ENCODE measurements around the gene PGLYRP1. TPM values are rescaled to one million over a fixed set of nuclear protein-coding genes. Genes with fewer than 3 reads are reported as not detected.
A peak's percentile ranks its signal among the peaks of the same experiment; 100 is the strongest.

PGLYRP1 gene
- total RNA-seq, 1 experiment from 2014 or later = not detected

DNA sequence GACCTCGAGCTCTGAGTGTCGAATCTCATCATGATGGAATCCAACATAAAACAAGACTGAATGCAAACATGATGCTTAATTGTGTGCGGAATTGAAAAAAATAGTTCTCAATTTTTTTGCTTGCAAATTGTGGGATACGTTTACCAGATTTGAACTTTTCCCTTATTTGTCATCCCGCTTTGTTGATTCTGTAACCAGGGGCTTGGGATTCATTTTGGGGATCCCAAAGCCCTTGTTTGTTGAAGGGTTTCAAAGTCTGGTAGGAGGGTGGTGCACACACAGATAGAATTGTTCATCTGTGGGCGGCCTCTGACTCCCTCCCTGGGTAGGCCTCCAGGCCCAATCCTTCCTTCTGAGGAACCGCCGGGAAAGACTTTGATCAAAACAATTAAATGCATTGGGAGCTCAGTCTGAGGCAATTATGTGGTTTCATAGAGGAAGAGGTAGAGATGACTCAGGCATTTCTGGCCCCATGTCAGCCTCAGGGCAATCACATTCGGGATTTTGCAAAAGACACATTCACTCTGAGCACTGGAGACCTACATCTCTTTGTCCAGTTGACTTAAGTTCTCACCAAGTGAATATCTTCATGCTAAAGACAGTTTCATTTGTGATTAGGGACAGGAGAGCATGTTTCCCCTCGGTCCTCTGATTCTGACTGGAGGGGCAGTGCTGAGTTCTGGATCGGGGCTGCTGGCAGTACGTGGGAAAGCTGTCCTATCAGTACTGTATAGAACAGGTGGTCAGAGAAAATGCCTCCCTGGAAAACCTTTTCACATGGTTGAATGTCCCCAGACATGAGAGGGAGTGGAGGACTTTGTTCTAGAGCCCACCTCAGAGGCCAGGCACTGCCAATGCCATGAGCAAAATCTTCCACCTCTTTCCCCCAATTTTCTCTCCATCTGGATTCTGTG lies 45.7 kb upstream of the PGLYRP1 start:
- Histone ChIP-seq H3K36me3 (ENCODE audit: control insufficient read depth, insufficient read depth, low read length) (no peaks in the 10 kb centered on the region), H3K27ac (ENCODE audit: low read length) (no peak overlapping the region), H3K4me3 (ENCODE audit: low read depth in 2 of 2, low read length in 2 of 2) (no peak overlapping the region; a peak in 1 of 4 replicates), H3K27me3 (ENCODE audit: control insufficient read depth, insufficient read depth, low read length) (no peaks in the 10 kb centered on the region; the same call in 1 of the 2 replicates), H3K9me3 (ENCODE audit: control insufficient read depth, insufficient read depth, low read depth, low read length) (no peaks in the 10 kb centered on the region), H3K4me1 (ENCODE audit: control insufficient read depth, insufficient read depth, low read length) (peaks cover 7% of the 10 kb centered on the region)
- CTCF ChIA-PET = no interaction called here
- in situ Hi-C loops (cut with HindIII; ENCODE audit: low pct_unique_long_range_greater_than_20kb, low sequenced_read_pairs) (no loop called here), intact Hi-C loops (cut with micrococcal nuclease; ENCODE audit: unreplicated experiment) (no loop called here)
- no TSS peak for BruUV-seq (replicated peaks)
- ATAC-seq (peak; percentile 85), DNase-seq (ENCODE audit: low read depth, low spot score) (no peak)
- TF ChIP-seq, protein P1, sequence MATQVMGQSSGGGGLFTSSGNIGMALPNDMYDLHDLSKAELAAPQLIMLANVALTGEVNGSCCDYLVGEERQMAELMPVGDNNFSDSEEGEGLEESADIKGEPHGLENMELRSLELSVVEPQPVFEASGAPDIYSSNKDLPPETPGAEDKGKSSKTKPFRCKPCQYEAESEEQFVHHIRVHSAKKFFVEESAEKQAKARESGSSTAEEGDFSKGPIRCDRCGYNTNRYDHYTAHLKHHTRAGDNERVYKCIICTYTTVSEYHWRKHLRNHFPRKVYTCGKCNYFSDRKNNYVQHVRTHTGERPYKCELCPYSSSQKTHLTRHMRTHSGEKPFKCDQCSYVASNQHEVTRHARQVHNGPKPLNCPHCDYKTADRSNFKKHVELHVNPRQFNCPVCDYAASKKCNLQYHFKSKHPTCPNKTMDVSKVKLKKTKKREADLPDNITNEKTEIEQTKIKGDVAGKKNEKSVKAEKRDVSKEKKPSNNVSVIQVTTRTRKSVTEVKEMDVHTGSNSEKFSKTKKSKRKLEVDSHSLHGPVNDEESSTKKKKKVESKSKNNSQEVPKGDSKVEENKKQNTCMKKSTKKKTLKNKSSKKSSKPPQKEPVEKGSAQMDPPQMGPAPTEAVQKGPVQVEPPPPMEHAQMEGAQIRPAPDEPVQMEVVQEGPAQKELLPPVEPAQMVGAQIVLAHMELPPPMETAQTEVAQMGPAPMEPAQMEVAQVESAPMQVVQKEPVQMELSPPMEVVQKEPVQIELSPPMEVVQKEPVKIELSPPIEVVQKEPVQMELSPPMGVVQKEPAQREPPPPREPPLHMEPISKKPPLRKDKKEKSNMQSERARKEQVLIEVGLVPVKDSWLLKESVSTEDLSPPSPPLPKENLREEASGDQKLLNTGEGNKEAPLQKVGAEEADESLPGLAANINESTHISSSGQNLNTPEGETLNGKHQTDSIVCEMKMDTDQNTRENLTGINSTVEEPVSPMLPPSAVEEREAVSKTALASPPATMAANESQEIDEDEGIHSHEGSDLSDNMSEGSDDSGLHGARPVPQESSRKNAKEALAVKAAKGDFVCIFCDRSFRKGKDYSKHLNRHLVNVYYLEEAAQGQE (IDR thresholded peaks at IDR 0.05; ENCODE audit: insufficient read depth in 1 of 2, low read depth in 2 of 2, low read length in 1 of 2) = no peak
- TF ChIP-seq CTCF (IDR thresholded peaks at IDR 0.05) = no peak
- no peak for TF ChIP-seq POLR2AphosphoS5 (IDR thresholded peaks at IDR 0.05; ENCODE audit: low read depth, low read length)
- peak; percentile 86 for TF ChIP-seq TCF7L2 (IDR thresholded peaks at IDR 0.05; ENCODE audit: low read depth, low read length)
- POLR2A ChIA-PET = no interaction called here

GRCh38 chr19:46067691-46068090 lies 44.8 kb upstream of the PGLYRP1 start:
- ATAC-seq (no peak), DNase-seq (ENCODE audit: low read depth, low spot score) (no peak)
- intact Hi-C loops (cut with micrococcal nuclease; ENCODE audit: unreplicated experiment) = no loop called here
- Histone ChIP-seq H3K27me3 (ENCODE audit: control insufficient read depth, insufficient read depth, low read length) (no peaks in the 10 kb centered on the region; the same call in 1 of the 2 replicates), H3K27ac (ENCODE audit: low read length) (no peak overlapping the region), H3K9me3 (ENCODE audit: control insufficient read depth, insufficient read depth, low read depth, low read length) (no peaks in the 10 kb centered on the region), H3K4me3 (ENCODE audit: low read depth in 2 of 2, low read length in 2 of 2) (no peak overlapping the region), H3K4me1 (ENCODE audit: control insufficient read depth, insufficient read depth, low read length) (peaks cover 7% of the 10 kb centered on the region), H3K36me3 (ENCODE audit: control insufficient read depth, insufficient read depth, low read length) (no peaks in the 10 kb centered on the region)
- BruUV-seq (replicated peaks) = no TSS peak
- POLR2A ChIA-PET = no interaction called here
- CTCF ChIA-PET = no interaction called here
- in situ Hi-C loops (cut with HindIII; ENCODE audit: low pct_unique_long_range_greater_than_20kb, low sequenced_read_pairs) = no loop called here
- TF ChIP-seq CTCF (IDR thresholded peaks at IDR 0.05) (no peak), SIN3A (IDR thresholded peaks at IDR 0.05; ENCODE audit: borderline replicate concordance, insufficient read depth, low read depth, low read length) (no peak), POLR2AphosphoS5 (IDR thresholded peaks at IDR 0.05; ENCODE audit: low read depth, low read length) (no peak), TCF7L2 (IDR thresholded peaks at IDR 0.05; ENCODE audit: low read depth, low read length) (no peak)
- TF ChIP-seq, protein P1 (IDR thresholded peaks at IDR 0.05; ENCODE audit: insufficient read depth in 1 of 2, low read depth in 2 of 2, low read length in 1 of 2) = no peak
